HAP-1 (cell line): ENCODE measurements around the gene ZNRD2.

Experiments
- DNase-seq, 2 experiments: peaks; one replicate each; pipeline ENCODE4 v3.0.0-alpha.2; 2016 to 2020; ENCODE audit warnings: low spot score in 2 of 2
- H3K27me3 ChIP-seq: fragments of 250-450 bp; sonication (Bioruptor Pico); 2 replicates; pipeline ENCODE4 v1.5.1; 2020; ENCODE audit warnings: low read depth, mild to moderate bottlenecking, moderate library complexity
- H3K36me3 ChIP-seq: fragments of 250-450 bp; sonication (Bioruptor Pico); replicated peaks from 2 replicates; pipeline ENCODE4 v1.5.1; 2020; ENCODE audit warnings: mild to moderate bottlenecking
- H3K4me1 ChIP-seq: fragments of 250-450 bp; sonication (Bioruptor Pico); 2 replicates; pipeline ENCODE4 v1.5.1; 2020; ENCODE audit warnings: mild to moderate bottlenecking
- H3K4me3 ChIP-seq: fragments of 250-450 bp; sonication (Bioruptor Pico); 2 replicates; pipeline ENCODE4 v1.5.1; 2020; ENCODE audit warnings: mild to moderate bottlenecking, moderate library complexity
- H3K9me3 ChIP-seq: fragments of 250-450 bp; sonication (Bioruptor Pico); 2 replicates; pipeline ENCODE4 v1.5.1; 2020; ENCODE audit warnings: mild to moderate bottlenecking, moderate library complexity
- in situ Hi-C: fragments of 300-500 bp; cut with MboI; formaldehyde crosslinking; loops from 3 replicates; pipeline ENCODE4 v1.14.3; 2020; ENCODE audit warnings: low sequenced_read_pairs, inconsistent platforms, mixed read lengths

Gene ZNRD2

GRCh38 chr11:65576867-65577755 lies 6.8 kb downstream of the ZNRD2 start:
- peaks cover 7% of the 10 kb centered on the region for H3K36me3 ChIP-seq
- H3K4me1 ChIP-seq: peaks cover 12% of the 10 kb centered on the region
- H3K4me3 ChIP-seq: peak overlapping the region; percentile 98
- no peak for DNase-seq
- in situ Hi-C loops: no loop called here
- no peaks in the 10 kb centered on the region for H3K27me3 ChIP-seq
- no peaks in the 10 kb centered on the region for H3K9me3 ChIP-seq

GRCh38 chr11:65577756-65578109 lies 7.5 kb downstream of the ZNRD2 start:
- in situ Hi-C loops: no loop called here
- no peaks in the 10 kb centered on the region for H3K27me3 ChIP-seq
- peaks cover 7% of the 10 kb centered on the region for H3K36me3 ChIP-seq
- H3K9me3 ChIP-seq: no peaks in the 10 kb centered on the region
- H3K4me3 ChIP-seq: no peak overlapping the region
- H3K4me1 ChIP-seq: peaks cover 11% of the 10 kb centered on the region
- no peak for DNase-seq

DNA sequence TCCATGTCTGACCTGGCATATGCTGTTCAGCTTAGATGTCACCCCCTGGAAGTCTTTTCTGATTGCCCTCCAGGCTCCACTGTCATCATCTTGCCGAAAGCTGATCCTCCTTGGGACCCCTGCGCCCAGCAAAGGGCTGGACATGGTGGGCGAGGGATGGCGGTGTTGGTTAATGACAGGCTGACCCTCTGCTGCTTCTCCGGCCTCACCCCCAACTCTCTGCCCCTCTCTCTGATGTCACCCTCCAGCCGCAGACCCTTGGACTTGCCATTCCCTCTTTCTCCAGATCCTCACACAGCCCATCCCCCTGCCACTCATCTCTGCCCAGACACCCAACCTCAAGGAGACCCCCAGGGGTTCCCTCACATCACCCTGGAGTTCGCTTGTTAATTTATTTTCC lies 7.9 kb downstream of the ZNRD2 start:
- Histone ChIP-seq H3K36me3 (peaks cover 7% of the 10 kb centered on the region), H3K9me3 (no peaks in the 10 kb centered on the region), H3K4me1 (peaks cover 9% of the 10 kb centered on the region), H3K4me3 (no peak overlapping the region), H3K27me3 (no peaks in the 10 kb centered on the region)
- in situ Hi-C loops: no loop called here
- DNase-seq: no peak

DNA sequence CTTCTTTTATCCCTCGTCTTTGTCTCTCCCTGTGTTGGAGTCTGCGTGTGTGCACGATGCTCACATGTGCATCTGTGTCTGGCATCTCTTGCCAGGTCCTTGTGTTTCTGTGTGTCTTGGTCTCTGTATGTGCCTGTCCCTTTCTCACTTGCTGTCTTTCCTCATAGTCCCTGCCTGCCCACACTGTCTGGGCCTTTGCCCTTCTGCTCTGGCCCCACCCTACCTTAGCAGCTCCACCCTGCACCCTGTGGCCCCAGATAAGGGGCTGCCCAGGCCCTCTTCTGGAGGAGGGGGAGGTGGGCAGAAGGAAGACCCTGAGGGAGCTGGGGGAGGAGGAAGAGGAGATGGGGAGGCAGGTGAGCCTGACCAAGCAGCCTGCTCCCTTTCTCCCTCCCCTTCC lies 8.4 kb downstream of the ZNRD2 start:
- Histone ChIP-seq H3K4me1 (peaks cover 3% of the 10 kb centered on the region), H3K27me3 (no peaks in the 10 kb centered on the region), H3K36me3 (peaks cover 2% of the 10 kb centered on the region), H3K4me3 (no peak overlapping the region), H3K9me3 (no peaks in the 10 kb centered on the region)
- no peak for DNase-seq
- in situ Hi-C loops: no loop called here

DNA sequence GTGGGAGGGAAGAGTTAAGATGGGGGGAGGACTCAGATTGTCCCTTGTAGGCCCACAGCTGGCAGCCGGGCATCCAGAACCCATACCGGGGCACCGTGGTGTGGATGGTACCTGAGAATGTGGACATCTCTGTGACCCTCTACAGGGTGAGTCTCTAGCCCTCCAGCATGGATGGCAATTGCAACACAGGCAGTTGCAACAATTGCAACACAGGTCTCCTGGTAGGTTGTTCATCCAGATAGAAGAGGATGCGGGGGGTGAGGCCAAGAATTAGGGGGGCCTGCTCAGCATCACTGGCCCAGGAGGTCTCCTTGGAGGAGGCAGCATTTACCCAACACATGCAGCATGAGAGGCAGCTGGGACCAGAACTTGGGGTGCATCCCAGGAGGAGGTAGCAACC lies 9.0 kb downstream of the ZNRD2 start:
- Histone ChIP-seq H3K4me3 (no peak overlapping the region), H3K36me3 (no peaks in the 10 kb centered on the region; the same call in 1 of the 2 replicates), H3K9me3 (no peaks in the 10 kb centered on the region), H3K4me1 (no peaks in the 10 kb centered on the region; the same call in 1 of the 2 replicates), H3K27me3 (no peaks in the 10 kb centered on the region)
- in situ Hi-C loops: no loop called here
- DNase-seq: no peak

GRCh38 chr11:65580031-65580692 lies 9.9 kb downstream of the ZNRD2 start:
- Histone ChIP-seq H3K9me3 (no peaks in the 10 kb centered on the region), H3K4me1 (no peaks in the 10 kb centered on the region; the same call in 1 of the 2 replicates), H3K27me3 (no peaks in the 10 kb centered on the region), H3K4me3 (no peak overlapping the region), H3K36me3 (no peaks in the 10 kb centered on the region; the same call in 1 of the 2 replicates)
- DNase-seq: no peak
- in situ Hi-C loops: no loop called here

- in situ Hi-C loops: no loop called here
- H3K27me3 ChIP-seq: no peaks in the 10 kb centered on the region
- H3K9me3 ChIP-seq: no peaks in the 10 kb centered on the region
- no peak for DNase-seq
- H3K36me3 ChIP-seq: no peaks in the 10 kb centered on the region; the same call in 1 of the 2 replicates
- H3K4me3 ChIP-seq: no peak overlapping the region
- H3K4me1 ChIP-seq: no peaks in the 10 kb centered on the region; the same call in 1 of the 2 replicates
Measured at GRCh38 chr11:65580756-65581155, 10.5 kb downstream of the ZNRD2 start.

- Histone ChIP-seq H3K9me3 (no peaks in the 10 kb centered on the region), H3K4me3 (no peak overlapping the region), H3K27me3 (no peaks in the 10 kb centered on the region), H3K36me3 (no peaks in the 10 kb centered on the region; the same call in none of the 2 replicates), H3K4me1 (no peaks in the 10 kb centered on the region)
- in situ Hi-C loops: no loop called here
- DNase-seq: no peak
Measured at GRCh38 chr11:65581928-65582327, 11.7 kb downstream of the ZNRD2 start.

DNA sequence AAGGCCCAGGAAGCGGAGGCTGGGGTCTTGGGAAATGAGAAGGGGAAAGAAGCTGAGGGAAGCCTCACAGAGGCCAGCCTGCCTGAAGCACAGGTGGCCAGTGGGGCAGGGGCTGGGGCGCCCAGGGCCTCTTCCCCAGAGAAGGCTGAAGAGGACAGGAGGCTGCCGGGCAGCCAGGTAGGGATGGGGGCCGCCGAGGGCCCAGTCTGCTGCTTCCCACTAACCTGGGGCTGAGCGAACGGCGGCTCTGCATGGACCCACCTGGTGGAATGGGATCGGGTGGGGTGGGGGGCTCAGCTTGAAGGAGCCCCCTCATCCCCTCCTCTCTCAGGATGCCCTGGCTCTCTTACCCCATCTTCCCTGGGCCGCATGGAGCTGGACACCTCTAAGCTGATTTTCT lies 13.3 kb downstream of the ZNRD2 start:
- H3K4me3 ChIP-seq: no peak overlapping the region
- DNase-seq: no peak
- in situ Hi-C loops: no loop called here
- H3K9me3 ChIP-seq: no peaks in the 10 kb centered on the region
- no peaks in the 10 kb centered on the region for H3K4me1 ChIP-seq
- no peaks in the 10 kb centered on the region for H3K27me3 ChIP-seq
- H3K36me3 ChIP-seq: no peaks in the 10 kb centered on the region; the same call in none of the 2 replicates

DNA sequence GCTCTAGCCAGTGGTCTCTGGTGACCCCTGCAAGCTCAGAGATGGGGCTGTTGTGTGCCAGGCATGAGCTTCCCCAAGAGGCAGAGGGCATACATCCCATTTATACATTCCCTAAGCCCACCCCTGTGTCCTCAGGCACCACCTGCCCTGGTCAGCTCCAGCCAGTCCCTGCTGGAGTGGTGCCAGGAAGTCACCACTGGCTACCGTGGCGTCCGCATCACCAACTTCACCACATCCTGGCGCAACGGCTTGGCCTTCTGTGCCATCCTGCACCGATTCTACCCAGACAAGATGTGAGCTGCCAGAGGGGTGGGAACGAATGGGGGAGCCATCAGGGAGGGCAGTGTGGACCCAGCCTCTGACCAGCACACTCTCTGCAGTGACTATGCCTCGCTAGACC lies 13.8 kb downstream of the ZNRD2 start:
- no peak for DNase-seq
- Histone ChIP-seq H3K27me3 (no peaks in the 10 kb centered on the region), H3K36me3 (no peaks in the 10 kb centered on the region; the same call in none of the 2 replicates)

DNA sequence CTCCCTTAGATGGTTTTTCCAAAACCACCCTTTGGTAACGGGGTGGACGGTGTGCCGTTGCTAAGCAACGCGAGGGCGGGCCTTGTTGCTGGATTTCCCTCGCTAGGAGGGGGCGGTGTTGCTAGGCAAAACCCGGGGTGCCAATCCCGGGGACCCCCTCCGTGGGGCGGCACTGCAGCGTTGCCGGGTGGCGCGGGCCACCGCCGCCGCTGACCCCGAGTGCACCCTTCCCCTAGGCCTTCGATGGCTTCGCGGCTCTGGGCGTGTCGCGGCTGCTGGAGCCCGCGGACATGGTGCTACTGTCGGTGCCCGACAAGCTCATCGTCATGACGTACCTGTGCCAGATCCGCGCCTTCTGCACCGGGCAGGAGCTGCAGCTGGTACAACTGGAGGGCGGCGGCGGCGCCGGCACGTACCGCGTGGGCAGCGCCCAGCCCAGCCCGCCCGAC lies 14.5 kb downstream of the ZNRD2 start:
- no peak for DNase-seq

More for the DNA sequence above, 13.8 kb downstream of the ZNRD2 start:
- Histone ChIP-seq H3K4me1 (no peaks in the 10 kb centered on the region), H3K9me3 (no peaks in the 10 kb centered on the region), H3K4me3 (no peak overlapping the region)
- in situ Hi-C loops: no loop called here

GRCh38 chr11:65585396-65586246 lies 15.3 kb downstream of the ZNRD2 start:
- Histone ChIP-seq H3K9me3 (no peaks in the 10 kb centered on the region), H3K27me3 (no peaks in the 10 kb centered on the region), H3K4me3 (no peak overlapping the region), H3K36me3 (no peaks in the 10 kb centered on the region; the same call in none of the 2 replicates), H3K4me1 (no peaks in the 10 kb centered on the region)
- in situ Hi-C loops: no loop called here
- no peak for DNase-seq

More for the DNA sequence above, 14.5 kb downstream of the ZNRD2 start:
- Histone ChIP-seq H3K27me3 (no peaks in the 10 kb centered on the region), H3K4me1 (no peaks in the 10 kb centered on the region), H3K9me3 (no peaks in the 10 kb centered on the region), H3K4me3 (no peak overlapping the region), H3K36me3 (no peaks in the 10 kb centered on the region; the same call in none of the 2 replicates)
- in situ Hi-C loops: no loop called here

DNA sequence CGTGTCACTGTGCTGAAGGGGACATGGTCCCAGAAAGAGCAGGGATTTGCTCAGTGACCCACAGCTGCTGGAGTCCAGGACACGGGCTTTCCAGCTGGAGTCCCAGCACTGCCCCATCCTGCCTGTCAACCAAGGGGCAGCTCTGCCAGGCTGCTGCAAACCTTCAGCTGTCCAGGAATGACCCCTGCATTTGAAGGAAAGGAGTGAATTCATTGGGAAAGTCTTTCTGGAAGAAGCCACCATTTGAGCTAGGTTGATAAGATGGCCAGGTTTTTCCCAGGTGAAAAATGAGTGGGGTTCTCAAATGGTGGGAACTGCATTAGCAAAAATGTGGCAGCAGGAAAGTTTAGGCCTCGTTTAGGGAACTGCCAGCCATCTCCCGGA lies 16.0 kb downstream of the ZNRD2 start:
- in situ Hi-C loops: no loop called here
- DNase-seq: no peak
- Histone ChIP-seq H3K36me3 (no peaks in the 10 kb centered on the region; the same call in 1 of the 2 replicates), H3K4me3 (no peak overlapping the region), H3K27me3 (no peaks in the 10 kb centered on the region), H3K9me3 (no peaks in the 10 kb centered on the region), H3K4me1 (no peaks in the 10 kb centered on the region)
